GM12892 (cell line): Measurements from ENCODE around the gene SLC35E1.

Experiments
- POLR2A ChIP-seq: IDR thresholded peaks from 2 replicates; pipeline ENCODE4 v1.6.1; 2011; ENCODE audit warnings: low read depth, low read length, control low read depth
- POLR2AphosphoS5 ChIP-seq: IDR thresholded peaks from 2 replicates; pipeline ENCODE4 v1.6.1; 2011; ENCODE audit warnings: low read depth, low read length, control low read depth

DNA sequence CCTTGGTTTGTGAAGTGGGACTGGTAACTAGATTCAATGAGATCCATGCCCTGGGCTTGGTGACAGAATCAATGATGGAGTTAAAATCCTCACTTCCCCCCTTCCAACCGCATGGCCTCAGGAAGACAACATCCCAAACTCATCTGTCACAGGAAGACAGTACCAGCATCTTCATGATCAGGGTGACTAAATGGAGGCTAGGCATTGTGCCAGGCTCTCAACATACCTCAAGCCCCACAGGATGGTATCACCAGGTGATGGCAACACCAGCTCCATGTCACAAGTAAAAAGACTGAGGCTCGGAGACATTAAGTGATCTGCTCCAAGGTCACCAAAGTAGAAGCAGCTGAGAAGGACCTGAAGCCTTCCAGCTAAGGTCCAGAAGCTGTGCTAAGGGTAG, 41.6 kb upstream of the SLC35E1 start:
- TF ChIP-seq POLR2A (no peak), POLR2AphosphoS5 (no peak)
